ENCODE measurements around the gene GPR32. TPM values are rescaled to one million over a fixed set of nuclear protein-coding genes. Genes with fewer than 3 reads are reported as not detected.

GPR32 gene
- total RNA-seq, 1 experiment from 2014 or later: not detected

DNA sequence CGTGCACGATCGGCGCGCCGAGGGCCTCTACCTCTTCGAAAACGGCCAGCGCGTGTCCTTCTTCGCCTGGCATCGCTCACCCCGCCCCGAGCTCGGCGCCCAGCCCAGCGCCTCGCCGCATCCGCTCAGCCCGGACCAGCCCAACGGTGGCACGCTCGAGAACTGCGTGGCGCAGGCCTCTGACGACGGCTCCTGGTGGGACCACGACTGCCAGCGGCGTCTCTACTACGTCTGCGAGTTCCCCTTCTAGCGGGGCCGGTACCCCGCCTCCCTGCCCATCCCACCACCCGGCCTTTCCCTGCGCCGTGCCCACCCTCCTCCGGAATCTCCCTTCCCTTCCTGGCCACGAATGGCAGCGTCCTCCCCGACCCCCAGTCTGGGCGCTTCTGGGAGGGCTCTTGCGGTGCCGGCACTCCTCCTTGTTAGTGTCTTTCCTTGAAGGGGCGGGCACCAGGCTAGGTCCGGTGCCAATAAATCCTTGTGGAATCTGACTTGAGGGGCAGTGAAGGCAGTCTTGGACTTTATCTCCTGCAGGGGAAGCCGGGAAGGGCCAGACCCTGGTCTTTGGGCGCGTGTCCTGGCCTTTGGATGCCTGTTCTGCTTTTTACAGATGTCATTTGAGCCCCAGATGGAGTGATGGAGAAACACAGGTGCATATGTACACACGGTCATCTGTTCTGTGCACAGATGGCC, 44.9 kb upstream of the GPR32 start:
- H3K27me3 Mint-ChIP-seq (ENCODE audit: low read depth): peaks cover 39% of the 10 kb centered on the region
- DNase-seq (ENCODE audit: low spot score) (no peak), ATAC-seq (no peak)
- ChIA-PET CTCF (interaction anchor here (0.6 to 6.7 kb wide), 64 partner anchors 7 to 979 kb away, joined by 3 to 195 read pairs (median 5); partner anchors contain the start of genes ACP4, C19orf81 and JOSD2), POLR2A (interaction anchor here (0.5 to 1.6 kb wide), 6 partner anchors 15 to 178 kb away, joined by 3 to 7 read pairs (median 4); no protein-coding TSS in a partner anchor)
- H3K36me3 Mint-ChIP-seq: no peaks in the 10 kb centered on the region
- peak overlapping the region; percentile 90 for H3K4me3 Mint-ChIP-seq
- H3K27ac Mint-ChIP-seq: peak overlapping the region; percentile 76; the same call in 1 of the 2 replicates
- H3K9me3 Mint-ChIP-seq: no peaks in the 10 kb centered on the region
- H3K4me1 Mint-ChIP-seq: peaks cover 51% of the 10 kb centered on the region
- TF ChIP-seq MXD4 (CRISPR knock-in tag; IDR thresholded peaks at IDR 0.05; ENCODE audit: borderline replicate concordance): no peak
- no peak for TF ChIP-seq ZMAT4 (CRISPR knock-in tag; IDR thresholded peaks at IDR 0.05)
- no peak for TF ChIP-seq HMGA2 (CRISPR knock-in tag; IDR thresholded peaks at IDR 0.05)
- TF ChIP-seq GRHL2 (CRISPR knock-in tag; IDR thresholded peaks at IDR 0.05; ENCODE audit: insufficient replicate concordance, severe bottlenecking): no peak
- TF ChIP-seq, protein P1, sequence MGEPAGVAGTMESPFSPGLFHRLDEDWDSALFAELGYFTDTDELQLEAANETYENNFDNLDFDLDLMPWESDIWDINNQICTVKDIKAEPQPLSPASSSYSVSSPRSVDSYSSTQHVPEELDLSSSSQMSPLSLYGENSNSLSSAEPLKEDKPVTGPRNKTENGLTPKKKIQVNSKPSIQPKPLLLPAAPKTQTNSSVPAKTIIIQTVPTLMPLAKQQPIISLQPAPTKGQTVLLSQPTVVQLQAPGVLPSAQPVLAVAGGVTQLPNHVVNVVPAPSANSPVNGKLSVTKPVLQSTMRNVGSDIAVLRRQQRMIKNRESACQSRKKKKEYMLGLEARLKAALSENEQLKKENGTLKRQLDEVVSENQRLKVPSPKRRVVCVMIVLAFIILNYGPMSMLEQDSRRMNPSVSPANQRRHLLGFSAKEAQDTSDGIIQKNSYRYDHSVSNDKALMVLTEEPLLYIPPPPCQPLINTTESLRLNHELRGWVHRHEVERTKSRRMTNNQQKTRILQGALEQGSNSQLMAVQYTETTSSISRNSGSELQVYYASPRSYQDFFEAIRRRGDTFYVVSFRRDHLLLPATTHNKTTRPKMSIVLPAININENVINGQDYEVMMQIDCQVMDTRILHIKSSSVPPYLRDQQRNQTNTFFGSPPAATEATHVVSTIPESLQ (CRISPR knock-in tag; IDR thresholded peaks at IDR 0.05): no peak
- no peak for TF ChIP-seq GTF2I (CRISPR knock-in tag; conservative IDR thresholded peaks at IDR 0.05)
- TF ChIP-seq, protein P2, sequence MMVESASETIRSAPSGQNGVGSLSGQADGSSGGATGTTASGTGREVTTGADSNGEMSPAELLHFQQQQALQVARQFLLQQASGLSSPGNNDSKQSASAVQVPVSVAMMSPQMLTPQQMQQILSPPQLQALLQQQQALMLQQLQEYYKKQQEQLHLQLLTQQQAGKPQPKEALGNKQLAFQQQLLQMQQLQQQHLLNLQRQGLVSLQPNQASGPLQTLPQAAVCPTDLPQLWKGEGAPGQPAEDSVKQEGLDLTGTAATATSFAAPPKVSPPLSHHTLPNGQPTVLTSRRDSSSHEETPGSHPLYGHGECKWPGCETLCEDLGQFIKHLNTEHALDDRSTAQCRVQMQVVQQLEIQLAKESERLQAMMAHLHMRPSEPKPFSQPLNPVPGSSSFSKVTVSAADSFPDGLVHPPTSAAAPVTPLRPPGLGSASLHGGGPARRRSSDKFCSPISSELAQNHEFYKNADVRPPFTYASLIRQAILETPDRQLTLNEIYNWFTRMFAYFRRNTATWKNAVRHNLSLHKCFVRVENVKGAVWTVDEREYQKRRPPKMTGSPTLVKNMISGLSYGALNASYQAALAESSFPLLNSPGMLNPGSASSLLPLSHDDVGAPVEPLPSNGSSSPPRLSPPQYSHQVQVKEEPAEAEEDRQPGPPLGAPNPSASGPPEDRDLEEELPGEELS (CRISPR knock-in tag; IDR thresholded peaks at IDR 0.05): 0 out of 2 replicates have a peak, but pooled peaks have one; percentile 94
- peak; percentile 20; the same call in 1 of the 2 replicates for TF ChIP-seq ETV6 (CRISPR knock-in tag; IDR thresholded peaks at IDR 0.05)
- TF ChIP-seq E2F4 (CRISPR knock-in tag; IDR thresholded peaks at IDR 0.05; ENCODE audit: borderline replicate concordance, low read depth): 0 out of 2 replicates have a peak, but pooled peaks have one; percentile 32
- TF ChIP-seq FOXK1 (CRISPR knock-in tag; IDR thresholded peaks at IDR 0.05): peak; percentile 23; the same call in 1 of the 2 replicates
- TF ChIP-seq, protein P3, sequence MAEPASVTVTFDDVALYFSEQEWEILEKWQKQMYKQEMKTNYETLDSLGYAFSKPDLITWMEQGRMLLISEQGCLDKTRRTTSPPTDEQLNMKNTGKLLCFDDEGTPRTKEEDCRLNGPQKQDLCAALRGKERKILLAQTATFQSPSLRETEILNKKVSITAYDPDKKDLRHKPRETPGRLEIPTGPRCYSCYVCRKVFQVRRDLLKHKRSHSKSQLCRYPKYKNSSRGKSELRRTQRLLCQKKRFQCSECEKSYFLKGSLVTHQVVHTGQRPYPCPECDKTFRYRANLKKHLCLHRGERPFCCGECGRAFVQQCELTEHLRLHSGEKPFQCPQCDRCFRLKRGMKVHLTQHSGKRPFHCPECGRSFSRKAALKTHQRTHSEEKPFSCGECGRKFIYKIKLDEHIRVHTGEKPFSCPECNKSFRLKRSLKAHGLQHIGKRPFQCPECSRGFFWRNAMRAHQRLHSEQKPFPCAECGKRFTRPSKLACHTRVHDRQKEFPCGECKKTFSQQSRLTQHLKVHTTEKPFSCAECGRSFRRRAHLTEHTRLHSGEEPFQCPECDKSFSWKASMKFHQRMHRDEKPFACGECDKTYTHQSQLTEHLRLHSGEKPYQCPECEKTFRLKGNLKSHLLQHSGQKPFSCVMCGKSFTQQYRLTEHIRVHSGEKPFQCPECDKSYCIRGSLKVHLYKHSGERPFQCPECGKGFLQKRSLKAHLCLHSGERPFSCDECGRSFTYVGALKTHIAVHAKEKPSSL (CRISPR knock-in tag; conservative IDR thresholded peaks at IDR 0.05): no peak
- 0 out of 2 replicates have a peak, but pooled peaks have one; percentile 53 for TF ChIP-seq IRF2 (CRISPR knock-in tag; IDR thresholded peaks at IDR 0.05; ENCODE audit: borderline replicate concordance, low read depth)
- TF ChIP-seq, protein P4, sequence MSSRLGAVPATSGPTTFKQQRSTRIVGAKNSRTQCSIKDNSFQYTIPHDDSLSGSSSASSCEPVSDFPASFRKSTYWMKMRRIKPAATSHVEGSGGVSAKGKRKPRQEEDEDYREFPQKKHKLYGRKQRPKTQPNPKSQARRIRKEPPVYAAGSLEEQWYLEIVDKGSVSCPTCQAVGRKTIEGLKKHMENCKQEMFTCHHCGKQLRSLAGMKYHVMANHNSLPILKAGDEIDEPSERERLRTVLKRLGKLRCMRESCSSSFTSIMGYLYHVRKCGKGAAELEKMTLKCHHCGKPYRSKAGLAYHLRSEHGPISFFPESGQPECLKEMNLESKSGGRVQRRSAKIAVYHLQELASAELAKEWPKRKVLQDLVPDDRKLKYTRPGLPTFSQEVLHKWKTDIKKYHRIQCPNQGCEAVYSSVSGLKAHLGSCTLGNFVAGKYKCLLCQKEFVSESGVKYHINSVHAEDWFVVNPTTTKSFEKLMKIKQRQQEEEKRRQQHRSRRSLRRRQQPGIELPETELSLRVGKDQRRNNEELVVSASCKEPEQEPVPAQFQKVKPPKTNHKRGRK (CRISPR knock-in tag; IDR thresholded peaks at IDR 0.05; ENCODE audit: borderline replicate concordance): no peak
- no peak for TF ChIP-seq STAT6 (CRISPR knock-in tag; conservative IDR thresholded peaks at IDR 0.05; ENCODE audit: low read depth)
- TF ChIP-seq, protein P5, sequence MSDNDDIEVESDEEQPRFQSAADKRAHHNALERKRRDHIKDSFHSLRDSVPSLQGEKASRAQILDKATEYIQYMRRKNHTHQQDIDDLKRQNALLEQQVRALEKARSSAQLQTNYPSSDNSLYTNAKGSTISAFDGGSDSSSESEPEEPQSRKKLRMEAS (CRISPR knock-in tag; IDR thresholded peaks at IDR 0.05): peak; percentile 92
- TF ChIP-seq TEAD1 (CRISPR knock-in tag; IDR thresholded peaks at IDR 0.05): 0 out of 2 replicates have a peak, but pooled peaks have one; percentile 38
- TF ChIP-seq SOX15 (CRISPR knock-in tag; IDR thresholded peaks at IDR 0.05): no peak
- no peak for TF ChIP-seq OVOL2 (CRISPR knock-in tag; IDR thresholded peaks at IDR 0.05; ENCODE audit: borderline replicate concordance)
- TF ChIP-seq ZNF416 (CRISPR knock-in tag; IDR thresholded peaks at IDR 0.05): no peak
- 0 out of 2 replicates have a peak, but pooled peaks have one; percentile 23 for TF ChIP-seq NFE2L1 (CRISPR knock-in tag; IDR thresholded peaks at IDR 0.05)
